GM21367 (cell line): Measurements from ENCODE around the gene ECSCR.

Source experiments
- ATAC-seq: cut with Tn5 transposase; IDR thresholded peaks from one replicate; pipeline ENCODE4 v1.9.1; 2021; ENCODE audit not compliant: unreplicated experiment

ECSCR gene

DNA sequence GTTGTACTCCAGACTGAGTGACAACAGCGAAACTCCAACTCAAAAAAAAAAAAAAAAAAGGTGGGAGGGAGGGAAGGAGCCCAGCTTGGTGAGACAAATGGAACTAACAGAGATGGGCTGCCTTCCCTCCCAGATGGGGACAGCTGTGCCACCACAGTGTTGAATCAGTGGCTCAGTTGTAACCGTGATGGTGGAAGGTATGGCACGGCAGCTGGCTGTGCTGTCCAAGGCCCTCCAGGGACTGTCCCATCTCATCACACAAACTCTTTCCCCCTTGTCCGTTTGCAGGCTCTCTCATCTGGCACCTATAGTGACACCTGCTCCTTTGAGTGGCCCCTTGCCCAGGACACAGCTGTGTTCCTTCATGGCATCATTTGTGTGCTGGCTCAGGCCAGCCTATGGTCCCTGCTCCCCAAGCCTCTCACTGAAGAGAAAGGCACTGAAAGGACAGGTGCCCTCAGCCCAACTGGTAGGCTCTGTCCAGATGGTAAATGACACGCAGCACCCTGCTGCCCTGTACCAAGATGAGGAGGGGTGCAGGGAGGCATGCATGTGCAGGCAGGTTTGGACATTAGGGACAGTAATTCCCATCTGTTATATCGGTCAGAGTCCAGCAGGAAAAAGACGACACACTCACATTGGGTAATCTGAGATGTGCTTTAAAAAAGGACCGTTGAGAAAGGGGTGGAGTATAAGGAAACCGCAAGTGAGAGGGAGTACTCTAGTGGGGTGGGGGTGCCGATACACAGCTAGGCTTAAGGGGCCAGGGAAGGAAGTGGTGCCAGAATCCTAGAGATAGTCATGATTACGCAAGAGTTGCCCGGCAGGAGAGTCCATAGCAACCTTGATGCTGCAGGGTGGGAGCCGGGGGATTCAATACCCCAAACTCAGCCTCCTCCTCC lies 12.6 kb upstream of the ECSCR start:
- ATAC-seq: no peak

DNA sequence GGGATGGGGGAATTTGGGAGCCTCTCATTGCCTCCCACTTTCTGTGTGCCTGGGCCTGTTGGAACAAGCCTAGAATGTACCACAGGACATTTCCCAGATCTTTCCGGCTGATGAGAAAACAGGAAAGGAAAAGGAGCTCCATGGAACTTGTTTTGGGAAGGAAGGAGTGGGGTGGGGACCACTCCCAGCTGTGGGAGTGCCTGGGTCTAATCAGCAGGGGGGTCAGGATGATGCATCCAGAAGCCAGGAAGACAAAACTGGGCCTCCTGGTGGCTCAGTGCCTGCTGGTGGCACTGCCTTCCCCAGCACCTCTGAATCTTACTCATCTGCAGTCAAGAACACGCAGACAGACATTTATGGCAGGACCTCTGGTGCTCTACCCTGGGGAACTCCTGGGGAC lies 11.0 kb upstream of the ECSCR start:
- ATAC-seq: no peak

DNA sequence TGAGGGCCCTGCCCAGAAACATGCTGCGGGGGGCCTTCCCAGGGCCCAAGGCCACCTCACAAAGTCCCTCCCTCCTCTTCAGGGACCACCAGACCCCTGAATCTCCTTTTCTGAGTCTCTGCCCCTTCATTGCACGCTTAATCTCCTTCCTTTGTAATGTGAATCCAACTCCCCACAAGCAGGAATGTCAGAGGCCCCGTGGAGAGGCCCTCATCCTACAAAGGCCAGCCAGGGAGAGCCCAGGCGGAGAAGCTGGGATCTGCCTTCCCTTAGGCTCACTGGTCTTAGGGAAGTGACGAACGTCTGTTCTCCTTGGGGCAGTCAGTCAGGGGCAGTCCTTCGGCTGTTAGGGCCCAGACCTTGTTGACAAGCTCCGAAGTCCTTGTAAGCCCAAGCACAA lies 10.6 kb upstream of the ECSCR start:
- ATAC-seq: no peak

- no peak for ATAC-seq
Observed at GRCh38 chr5:139472386-139473030, 10.0 kb upstream of the ECSCR start.

GRCh38 chr5:139470821-139471300 lies 8.3 kb upstream of the ECSCR start, which contains the start of gene SMIM33:
Gene SMIM33, plus strand, starts transcription at chr5:139471004. Its CDS starts 118 bp downstream, at chr5:139471122.
- ATAC-seq: no peak

DNA sequence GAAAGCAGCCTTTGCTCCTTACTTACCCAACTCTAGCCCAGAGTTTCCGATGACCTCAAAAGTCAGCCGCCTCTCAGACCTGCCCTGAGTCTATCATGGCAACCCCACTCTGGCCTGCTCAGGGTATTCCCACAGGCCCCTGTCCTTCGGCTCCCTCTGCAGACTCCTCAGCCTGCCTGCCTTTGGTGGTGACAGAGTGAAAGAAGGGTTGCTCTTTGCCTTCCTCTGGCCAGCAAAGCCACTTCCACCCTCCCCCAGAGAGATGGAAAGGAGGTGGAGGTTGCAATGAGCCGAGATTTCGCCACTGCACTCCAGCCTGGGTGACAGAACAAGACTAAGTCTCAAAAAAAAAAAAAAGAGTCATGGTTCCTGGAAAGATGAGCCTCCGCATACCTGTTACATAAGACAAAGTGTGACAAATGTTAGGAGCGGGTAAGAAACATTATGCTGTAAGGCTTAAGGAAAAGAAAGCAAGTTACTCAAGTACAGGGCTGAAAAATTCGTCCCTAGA lies 5.9 kb upstream of the ECSCR start:
- ATAC-seq: no peak

- no peak for ATAC-seq
Observed at GRCh38 chr5:139461698-139462097, 845 bp downstream of the ECSCR start.

DNA sequence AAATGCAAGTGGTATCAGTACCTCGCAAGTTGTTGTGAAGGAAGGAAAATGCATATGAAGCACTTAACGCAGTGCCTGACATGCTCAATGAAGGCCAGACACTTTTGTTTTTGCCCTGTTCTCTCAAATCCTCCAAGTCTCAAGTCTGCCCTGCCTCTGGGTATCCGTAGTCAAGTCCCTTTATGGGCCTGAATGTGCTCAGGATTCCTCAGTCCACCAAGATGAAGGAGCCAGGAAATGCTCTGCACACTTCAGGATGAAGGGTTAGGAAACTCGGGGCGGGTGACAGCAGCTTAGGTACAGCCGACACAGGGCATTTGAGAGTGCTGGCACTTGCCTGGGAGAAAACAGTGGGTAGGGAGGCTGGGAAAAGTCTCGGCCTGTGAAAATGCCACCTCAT lies 1.4 kb downstream of the ECSCR start:
- no peak for ATAC-seq

DNA sequence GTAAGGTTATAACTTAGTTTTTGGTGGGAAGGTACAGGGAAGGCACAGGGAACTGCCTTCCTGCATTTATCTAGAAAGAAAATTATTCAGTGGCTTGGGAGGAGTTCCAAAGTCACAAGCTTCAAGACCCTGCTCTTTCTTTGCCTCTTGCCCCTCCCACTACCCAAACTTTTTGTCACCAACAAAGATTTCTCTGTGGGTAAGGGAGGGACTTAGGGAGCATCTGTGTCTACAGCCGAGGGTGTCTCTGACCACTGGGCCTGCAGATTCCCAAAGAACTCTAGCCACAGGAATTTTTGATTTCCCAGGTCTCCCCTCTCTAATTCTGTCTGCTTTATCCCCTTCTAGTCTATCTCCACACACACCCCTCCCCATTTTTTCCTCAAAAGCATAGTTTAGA lies 2.1 kb downstream of the ECSCR start:
- no peak for ATAC-seq

GRCh38 chr5:139459451-139459934 lies 3.0 kb downstream of the ECSCR start:
- ATAC-seq: no peak

DNA sequence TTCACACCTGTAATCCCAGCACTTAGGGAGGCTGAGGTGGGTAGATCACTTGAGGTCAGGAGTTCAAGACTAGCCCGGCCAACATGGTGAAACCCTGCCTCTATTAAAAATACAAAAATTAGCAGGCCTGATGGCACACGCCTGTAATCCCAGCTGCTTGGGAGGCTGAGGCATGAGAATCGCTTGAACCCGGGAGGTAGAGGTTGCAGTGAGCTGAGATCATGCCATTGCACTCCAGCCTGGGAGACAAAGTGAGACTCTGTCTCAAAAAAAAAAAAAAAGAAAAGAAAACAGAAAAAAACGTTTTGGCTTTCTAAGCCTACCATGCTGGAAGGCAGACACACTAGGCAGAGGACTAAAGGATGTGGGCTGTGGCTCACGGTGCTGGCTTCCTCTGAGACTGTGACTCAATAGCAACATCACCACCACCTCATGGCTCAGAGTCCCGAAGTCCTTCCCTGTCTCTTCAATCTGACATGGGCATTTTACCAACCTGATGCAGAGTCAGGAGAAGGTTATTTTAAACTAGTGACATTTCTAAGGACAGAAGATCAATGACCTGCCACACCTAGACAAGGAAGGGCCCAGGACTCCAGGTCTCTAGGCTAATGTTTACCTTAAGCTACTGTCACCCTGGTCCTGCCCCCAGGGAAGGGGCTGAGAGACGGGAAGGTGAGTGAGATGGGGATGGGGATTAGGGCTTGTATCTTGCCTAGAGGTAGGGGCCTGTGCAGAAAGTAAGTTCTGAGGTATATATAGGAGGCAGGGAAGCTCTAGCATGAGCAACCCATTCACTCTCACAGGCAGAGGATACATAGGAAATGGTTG lies 3.7 kb downstream of the ECSCR start:
- no peak for ATAC-seq

- no peak for ATAC-seq
Observed at GRCh38 chr5:139457653-139458306, 4.8 kb downstream of the ECSCR start.

GRCh38 chr5:139457241-139457640 lies 5.3 kb downstream of the ECSCR start:
- ATAC-seq: no peak

GRCh38 chr5:139456776-139457175 lies 5.8 kb downstream of the ECSCR start:
- ATAC-seq: no peak

DNA sequence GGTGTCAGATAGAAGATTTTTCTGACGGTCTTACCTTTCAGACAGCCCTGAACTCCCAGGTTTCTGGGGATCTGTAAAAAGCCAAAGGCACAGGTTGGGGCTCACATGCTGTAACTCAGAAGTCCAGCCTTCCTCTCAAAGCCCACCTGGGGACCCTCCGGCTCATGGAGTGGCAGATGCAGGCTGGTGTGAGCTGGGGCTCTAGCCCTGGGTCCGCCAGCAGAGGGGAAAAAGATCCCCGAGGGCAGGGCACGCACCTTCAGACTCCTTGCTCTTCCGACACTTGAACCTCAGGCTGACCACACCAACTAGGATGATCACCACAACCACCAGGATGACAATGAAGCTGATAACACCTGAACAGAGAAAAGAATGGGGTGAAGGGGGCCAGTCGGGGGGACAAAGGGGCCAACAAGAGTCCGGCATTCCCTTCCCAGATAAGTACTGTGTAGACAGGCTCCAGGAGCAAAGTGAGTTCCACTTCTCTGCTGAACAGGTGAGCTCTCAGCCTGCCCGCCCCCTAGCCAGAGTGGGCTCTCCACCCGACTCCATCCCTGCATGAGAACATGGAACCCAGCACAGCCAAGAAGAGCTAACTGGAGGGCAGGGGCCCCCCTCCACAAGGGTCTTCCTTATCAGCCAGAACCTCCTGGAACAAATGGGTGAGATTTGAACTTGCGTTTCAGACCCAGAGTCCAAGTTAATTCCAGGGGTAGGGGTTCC lies 7.8 kb downstream of the ECSCR start:
- no peak for ATAC-seq

GRCh38 chr5:139453683-139454567 lies 8.6 kb downstream of the ECSCR start:
- ATAC-seq: no peak

DNA sequence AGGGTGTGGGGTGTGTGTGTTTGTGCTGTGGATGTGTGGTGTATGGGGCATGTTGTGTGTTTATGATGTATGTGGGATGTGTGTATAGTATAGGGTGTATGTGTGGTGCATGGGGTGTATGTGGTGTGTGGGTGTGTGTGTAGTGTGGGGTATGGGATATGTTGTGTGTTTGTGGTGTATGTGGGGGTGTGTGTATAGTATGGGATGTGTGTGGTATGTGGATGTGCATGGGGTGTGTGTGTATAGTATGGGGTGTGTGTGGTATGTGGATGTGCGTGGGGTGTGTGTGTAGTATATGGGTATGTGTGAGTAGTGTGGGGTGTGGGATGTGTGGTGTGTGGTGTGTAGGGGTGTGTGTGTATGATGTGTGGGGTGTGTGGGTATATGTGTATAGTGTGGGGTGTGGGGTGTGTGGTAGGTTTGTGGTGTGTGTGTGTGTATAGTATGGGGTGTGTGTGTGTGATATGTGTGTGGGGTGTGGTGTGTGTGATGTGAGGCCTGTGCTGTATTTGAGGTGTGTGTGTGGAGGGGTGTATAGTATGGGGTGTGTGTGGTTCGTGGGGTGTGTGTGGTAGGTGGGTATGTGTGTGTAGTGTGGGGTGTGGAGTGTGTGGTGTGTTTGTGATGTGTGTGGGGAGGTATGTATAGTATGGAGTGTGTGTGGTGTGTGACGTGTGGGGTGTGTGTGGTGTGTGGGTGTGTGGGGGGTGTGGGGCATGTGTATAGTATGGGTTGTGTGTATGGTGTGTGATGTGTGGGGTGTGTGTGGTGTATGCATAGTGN lies 10.5 kb downstream of the ECSCR start:
- no peak for ATAC-seq

DNA sequence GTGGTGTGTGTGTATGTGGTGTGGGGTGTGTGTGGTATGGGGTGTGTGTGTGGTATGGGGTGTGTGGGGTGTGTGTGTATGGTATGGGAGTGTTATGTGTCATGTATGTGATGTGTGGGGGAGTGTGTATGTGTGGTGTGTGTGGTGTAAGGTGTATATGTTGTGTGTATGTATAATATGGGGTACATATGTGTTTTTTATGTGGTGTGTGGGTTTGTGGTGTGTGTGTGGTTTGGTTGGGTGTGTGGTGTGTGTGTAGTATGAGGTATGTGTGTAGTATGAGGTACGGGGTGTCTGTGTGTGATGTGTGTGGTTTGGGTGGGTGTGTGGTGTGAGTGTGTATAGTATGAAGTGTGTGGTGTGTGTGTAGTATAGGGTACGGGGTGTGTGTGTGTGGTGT lies 11.4 kb downstream of the ECSCR start:
- no peak for ATAC-seq
